Measurements from ENCODE around the gene NUP54.

NUP54 gene

GRCh38 chr4:76155979-76156378 lies 7.8 kb upstream of the NUP54 start:
- Histone ChIP-seq H3K27ac (ENCODE audit: low read depth, low read length) (no peak overlapping the region), H3K9ac (ENCODE audit: low read depth in 1 of 2, low read length in 2 of 2) (no peak overlapping the region), H3K27me3 (ENCODE audit: control insufficient read depth in 1 of 2, insufficient read depth in 2 of 2, low read length in 2 of 2) (no peaks in the 10 kb centered on the region), H3K36me3 (ENCODE audit: control insufficient read depth in 1 of 2, insufficient read depth in 2 of 2, low read length in 2 of 2) (peaks cover 2 to 19% of the 10 kb centered on the region in 2 donors), H3K4me1 (ENCODE audit: control insufficient read depth in 1 of 2, insufficient read depth in 2 of 2, low read length in 2 of 2) (no peaks in the 10 kb centered on the region), H3K4me3 (ENCODE audit: low read depth in 1 of 2, low read length in 2 of 2) (no peak overlapping the region), H3K9me3 (ENCODE audit: control insufficient read depth in 1 of 2, low read length in 2 of 2) (no peaks in the 10 kb centered on the region)

GRCh38 chr4:76153356-76153755 lies 5.2 kb upstream of the NUP54 start:
- Histone ChIP-seq H3K27ac (ENCODE audit: low read depth, low read length) (no peak overlapping the region), H3K9me3 (ENCODE audit: control insufficient read depth in 1 of 2, low read length in 2 of 2) (no peaks in the 10 kb centered on the region), H3K9ac (ENCODE audit: low read depth in 1 of 2, low read length in 2 of 2) (no peak overlapping the region), H3K4me1 (ENCODE audit: control insufficient read depth in 1 of 2, insufficient read depth in 2 of 2, low read length in 2 of 2) (no peaks in the 10 kb centered on the region), H3K36me3 (ENCODE audit: control insufficient read depth in 1 of 2, insufficient read depth in 2 of 2, low read length in 2 of 2) (peaks cover 0 to 2% of the 10 kb centered on the region in 2 donors), H3K27me3 (ENCODE audit: control insufficient read depth in 1 of 2, insufficient read depth in 2 of 2, low read length in 2 of 2) (no peaks in the 10 kb centered on the region), H3K4me3 (ENCODE audit: low read depth in 1 of 2, low read length in 2 of 2) (no peak overlapping the region)

GRCh38 chr4:76147454-76148141 lies 599 bp downstream of the NUP54 start:
- H3K36me3 ChIP-seq (ENCODE audit: control insufficient read depth in 1 of 2, insufficient read depth in 2 of 2, low read length in 2 of 2) = peaks cover 0 to 6% of the 10 kb centered on the region in 2 donors
- H3K27me3 ChIP-seq (ENCODE audit: control insufficient read depth in 1 of 2, insufficient read depth in 2 of 2, low read length in 2 of 2) = no peaks in the 10 kb centered on the region
- H3K27ac ChIP-seq (ENCODE audit: low read depth, low read length) = peak overlapping the region; percentile 63
- H3K4me1 ChIP-seq (ENCODE audit: control insufficient read depth in 1 of 2, insufficient read depth in 2 of 2, low read length in 2 of 2) = peaks cover 10 to 18% of the 10 kb centered on the region in 2 donors
- H3K9me3 ChIP-seq (ENCODE audit: control insufficient read depth in 1 of 2, low read length in 2 of 2) = no peaks in the 10 kb centered on the region
- peak overlapping the region; percentile 80 to 87 for H3K9ac ChIP-seq (ENCODE audit: low read depth in 1 of 2, low read length in 2 of 2)
- H3K4me3 ChIP-seq (ENCODE audit: low read depth in 1 of 2, low read length in 2 of 2) = peak overlapping the region; percentile 81 to 99

- Histone ChIP-seq H3K27ac (ENCODE audit: low read depth, low read length) (no peak overlapping the region), H3K9me3 (ENCODE audit: control insufficient read depth in 1 of 2, low read length in 2 of 2) (no peaks in the 10 kb centered on the region), H3K27me3 (ENCODE audit: control insufficient read depth in 1 of 2, insufficient read depth in 2 of 2, low read length in 2 of 2) (no peaks in the 10 kb centered on the region), H3K4me3 (ENCODE audit: low read depth in 1 of 2, low read length in 2 of 2) (no peak overlapping the region), H3K36me3 (ENCODE audit: control insufficient read depth in 1 of 2, insufficient read depth in 2 of 2, low read length in 2 of 2) (peaks cover 16 to 22% of the 10 kb centered on the region in 2 donors), H3K9ac (ENCODE audit: low read depth in 1 of 2, low read length in 2 of 2) (no peak overlapping the region), H3K4me1 (ENCODE audit: control insufficient read depth in 1 of 2, insufficient read depth in 2 of 2, low read length in 2 of 2) (peaks cover 10 to 18% of the 10 kb centered on the region in 2 donors)
These were observed 3.7 kb downstream of the NUP54 start for GRCh38 chr4:76144546-76144945.

- Histone ChIP-seq H3K36me3 (ENCODE audit: control insufficient read depth in 1 of 2, insufficient read depth in 2 of 2, low read length in 2 of 2) (peaks cover 16 to 34% of the 10 kb centered on the region in 2 donors), H3K9ac (ENCODE audit: low read depth in 1 of 2, low read length in 2 of 2) (no peak overlapping the region), H3K4me1 (ENCODE audit: control insufficient read depth in 1 of 2, insufficient read depth in 2 of 2, low read length in 2 of 2) (peaks cover 3 to 6% of the 10 kb centered on the region in 2 donors), H3K27ac (ENCODE audit: low read depth, low read length) (no peak overlapping the region), H3K9me3 (ENCODE audit: control insufficient read depth in 1 of 2, low read length in 2 of 2) (no peaks in the 10 kb centered on the region), H3K4me3 (ENCODE audit: low read depth in 1 of 2, low read length in 2 of 2) (no peak overlapping the region), H3K27me3 (ENCODE audit: control insufficient read depth in 1 of 2, insufficient read depth in 2 of 2, low read length in 2 of 2) (no peaks in the 10 kb centered on the region)
These were observed 7.0 kb downstream of the NUP54 start for GRCh38 chr4:76141241-76141640.

DNA sequence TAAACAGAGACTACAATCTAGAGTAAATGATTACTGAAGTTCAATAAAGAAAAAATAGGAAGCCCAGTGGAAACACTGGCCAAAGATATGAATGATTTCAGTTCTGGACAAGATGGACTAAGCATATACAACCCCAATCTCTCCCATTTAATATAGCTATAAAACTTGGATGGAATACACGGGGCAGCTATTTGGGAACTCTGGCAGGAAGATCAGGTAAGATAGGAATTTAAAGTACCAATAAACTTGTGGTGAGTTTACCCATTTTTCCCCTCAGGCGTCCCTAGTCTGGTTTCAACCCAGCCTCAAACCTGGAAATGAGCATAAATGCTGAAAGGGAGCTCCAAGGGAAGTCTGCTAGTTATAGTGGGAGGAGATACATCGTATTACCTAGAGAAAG lies 20.4 kb downstream of the NUP54 start:
- Histone ChIP-seq H3K4me1 (ENCODE audit: control insufficient read depth in 1 of 2, insufficient read depth in 2 of 2, low read length in 2 of 2) (no peaks in the 10 kb centered on the region), H3K36me3 (ENCODE audit: control insufficient read depth in 1 of 2, insufficient read depth in 2 of 2, low read length in 2 of 2) (peaks cover 9 to 47% of the 10 kb centered on the region in 2 donors), H3K9me3 (ENCODE audit: control insufficient read depth in 1 of 2, low read length in 2 of 2) (no peaks in the 10 kb centered on the region), H3K9ac (ENCODE audit: low read depth in 1 of 2, low read length in 2 of 2) (no peak overlapping the region), H3K27me3 (ENCODE audit: control insufficient read depth in 1 of 2, insufficient read depth in 2 of 2, low read length in 2 of 2) (no peaks in the 10 kb centered on the region), H3K4me3 (ENCODE audit: low read depth in 1 of 2, low read length in 2 of 2) (no peak overlapping the region), H3K27ac (ENCODE audit: low read depth, low read length) (no peak overlapping the region)

DNA sequence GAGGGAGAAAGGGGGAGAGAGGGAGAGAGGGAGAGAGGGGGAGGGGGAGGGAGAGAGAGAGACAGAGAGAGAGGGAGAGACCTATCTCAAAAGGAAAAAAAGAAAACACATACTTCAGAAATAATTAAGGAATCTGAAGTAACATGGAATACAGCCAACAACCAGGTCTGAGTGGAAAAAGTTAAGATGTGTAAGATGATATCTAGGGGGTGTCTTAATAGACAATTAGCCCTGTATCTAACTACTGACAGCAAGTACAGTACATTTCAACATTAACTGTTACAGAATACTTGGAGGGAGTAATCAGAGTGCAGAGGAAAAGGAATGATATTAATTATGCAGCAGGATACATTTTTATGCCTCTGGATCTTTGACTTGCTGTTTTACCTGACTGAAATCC lies 22.4 kb downstream of the NUP54 start:
- peaks cover 6 to 48% of the 10 kb centered on the region in 2 donors for H3K36me3 ChIP-seq (ENCODE audit: control insufficient read depth in 1 of 2, insufficient read depth in 2 of 2, low read length in 2 of 2)
- H3K4me3 ChIP-seq (ENCODE audit: low read depth in 1 of 2, low read length in 2 of 2) = no peak overlapping the region
- no peaks in the 10 kb centered on the region for H3K4me1 ChIP-seq (ENCODE audit: control insufficient read depth in 1 of 2, insufficient read depth in 2 of 2, low read length in 2 of 2)
- no peaks in the 10 kb centered on the region for H3K9me3 ChIP-seq (ENCODE audit: control insufficient read depth in 1 of 2, low read length in 2 of 2)
- H3K9ac ChIP-seq (ENCODE audit: low read depth in 1 of 2, low read length in 2 of 2) = no peak overlapping the region
- H3K27me3 ChIP-seq (ENCODE audit: control insufficient read depth in 1 of 2, insufficient read depth in 2 of 2, low read length in 2 of 2) = no peaks in the 10 kb centered on the region
- H3K27ac ChIP-seq (ENCODE audit: low read depth, low read length) = no peak overlapping the region

DNA sequence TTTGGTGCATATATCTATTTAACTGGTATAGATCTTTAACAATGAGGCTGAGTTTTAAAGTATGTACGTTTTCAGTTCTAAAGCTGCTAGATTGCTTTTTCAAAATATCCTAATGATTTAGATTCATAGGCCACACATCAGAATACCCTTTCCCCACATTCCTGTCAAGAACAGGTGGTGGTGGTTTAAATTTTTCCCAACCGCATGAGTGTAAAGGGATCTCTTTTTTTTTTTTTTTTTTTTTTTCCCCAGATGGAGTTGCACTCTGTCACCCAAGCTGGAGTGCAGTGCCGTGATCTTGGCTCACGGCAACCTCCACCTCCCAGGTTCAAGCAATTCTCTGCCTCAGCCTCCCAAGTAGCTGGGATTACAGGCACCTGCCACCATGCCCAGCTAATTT lies 28.0 kb downstream of the NUP54 start:
- H3K4me3 ChIP-seq (ENCODE audit: low read depth in 1 of 2, low read length in 2 of 2) = no peak overlapping the region
- H3K9me3 ChIP-seq (ENCODE audit: control insufficient read depth in 1 of 2, low read length in 2 of 2) = no peaks in the 10 kb centered on the region
- H3K9ac ChIP-seq (ENCODE audit: low read depth in 1 of 2, low read length in 2 of 2) = no peak overlapping the region
- H3K27ac ChIP-seq (ENCODE audit: low read depth, low read length) = no peak overlapping the region
- H3K36me3 ChIP-seq (ENCODE audit: control insufficient read depth in 1 of 2, insufficient read depth in 2 of 2, low read length in 2 of 2) = peaks cover 16 to 48% of the 10 kb centered on the region in 2 donors
- H3K27me3 ChIP-seq (ENCODE audit: control insufficient read depth in 1 of 2, insufficient read depth in 2 of 2, low read length in 2 of 2) = no peaks in the 10 kb centered on the region
- no peaks in the 10 kb centered on the region for H3K4me1 ChIP-seq (ENCODE audit: control insufficient read depth in 1 of 2, insufficient read depth in 2 of 2, low read length in 2 of 2)

DNA sequence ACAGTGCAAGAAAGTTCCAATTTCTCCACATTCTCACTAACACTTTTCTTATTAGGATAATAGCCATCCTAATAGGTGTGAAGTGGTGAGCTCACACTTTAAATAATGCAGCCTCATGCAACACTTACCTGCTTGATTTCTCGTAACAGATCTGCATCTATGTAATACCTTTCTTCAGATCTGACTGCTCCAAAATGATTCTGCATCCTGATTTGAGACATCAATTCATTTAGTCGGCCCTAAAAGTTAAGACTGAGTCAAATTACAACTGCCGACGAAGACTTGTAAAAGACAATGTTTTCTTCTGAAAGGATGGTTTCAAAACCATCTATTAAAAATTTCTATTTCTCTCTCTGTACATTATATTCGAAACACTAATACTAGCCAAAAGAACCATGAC lies 30.7 kb downstream of the NUP54 start:
- Histone ChIP-seq H3K9ac (ENCODE audit: low read depth in 1 of 2, low read length in 2 of 2) (no peak overlapping the region), H3K4me1 (ENCODE audit: control insufficient read depth in 1 of 2, insufficient read depth in 2 of 2, low read length in 2 of 2) (no peaks in the 10 kb centered on the region), H3K4me3 (ENCODE audit: low read depth in 1 of 2, low read length in 2 of 2) (no peak overlapping the region), H3K9me3 (ENCODE audit: control insufficient read depth in 1 of 2, low read length in 2 of 2) (no peaks in the 10 kb centered on the region), H3K27ac (ENCODE audit: low read depth, low read length) (no peak overlapping the region), H3K36me3 (ENCODE audit: control insufficient read depth in 1 of 2, insufficient read depth in 2 of 2, low read length in 2 of 2) (peaks cover 20 to 47% of the 10 kb centered on the region in 2 donors), H3K27me3 (ENCODE audit: control insufficient read depth in 1 of 2, insufficient read depth in 2 of 2, low read length in 2 of 2) (no peaks in the 10 kb centered on the region)

DNA sequence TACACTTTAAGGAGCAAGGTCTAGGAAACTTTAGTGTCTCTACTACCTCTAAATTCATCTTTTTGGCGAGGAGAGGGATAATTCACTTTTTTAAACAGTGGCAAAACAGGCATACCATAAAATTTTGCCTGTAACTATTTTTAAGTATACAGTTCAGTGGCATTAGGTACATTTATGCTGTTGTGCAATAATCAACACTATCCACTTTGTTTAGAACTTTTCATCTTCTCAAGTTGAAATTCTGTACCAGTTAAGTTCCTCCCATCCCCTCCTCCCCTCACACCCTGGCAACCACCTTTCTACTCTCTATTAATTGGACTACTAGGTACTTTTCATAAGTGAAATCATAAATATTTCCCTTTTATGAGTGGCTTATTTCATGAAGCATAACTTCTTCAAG lies 31.4 kb downstream of the NUP54 start:
- no peaks in the 10 kb centered on the region for H3K4me1 ChIP-seq (ENCODE audit: control insufficient read depth in 1 of 2, insufficient read depth in 2 of 2, low read length in 2 of 2)
- no peak overlapping the region for H3K27ac ChIP-seq (ENCODE audit: low read depth, low read length)
- no peaks in the 10 kb centered on the region for H3K27me3 ChIP-seq (ENCODE audit: control insufficient read depth in 1 of 2, insufficient read depth in 2 of 2, low read length in 2 of 2)
- no peaks in the 10 kb centered on the region for H3K9me3 ChIP-seq (ENCODE audit: control insufficient read depth in 1 of 2, low read length in 2 of 2)
- peaks cover 20 to 45% of the 10 kb centered on the region in 2 donors for H3K36me3 ChIP-seq (ENCODE audit: control insufficient read depth in 1 of 2, insufficient read depth in 2 of 2, low read length in 2 of 2)
- no peak overlapping the region for H3K4me3 ChIP-seq (ENCODE audit: low read depth in 1 of 2, low read length in 2 of 2)
- no peak overlapping the region for H3K9ac ChIP-seq (ENCODE audit: low read depth in 1 of 2, low read length in 2 of 2)

All from duodenal mucosa (tissue), 2 donors.